Measurements from ENCODE around the gene CCL5. TPM values are rescaled to one million over a fixed set of nuclear protein-coding genes. Genes with fewer than 3 reads are reported as not detected.

The CCL5 gene
- total RNA-seq, 2 experiments from 2014 or later: 35.6 to 40.1 TPM

DNA sequence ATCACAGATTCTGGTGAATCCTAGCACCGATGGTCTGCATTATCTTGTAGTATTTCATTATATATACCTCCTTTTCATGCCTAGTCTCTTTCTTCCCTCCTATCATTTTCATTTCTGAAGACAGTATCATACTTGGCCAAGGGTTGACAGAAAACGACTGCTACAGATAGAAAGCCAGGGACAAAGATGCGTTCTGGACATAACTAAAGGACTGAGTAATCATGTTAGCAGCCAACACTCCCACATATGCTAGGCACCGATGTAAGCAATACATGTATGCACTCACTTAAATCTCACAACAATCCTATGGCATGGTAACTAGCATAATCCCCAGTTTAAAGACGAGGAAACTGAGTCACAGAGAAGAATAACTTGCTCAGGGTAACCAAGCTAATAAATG lies 27.5 kb upstream of the CCL5 start:
- Mint-ChIP-seq H3K36me3 (ENCODE audit: low read depth) (no peaks in the 10 kb centered on the region), H3K9me3 (no peaks in the 10 kb centered on the region), H3K4me1 (ENCODE audit: low read depth) (no peaks in the 10 kb centered on the region), H3K27ac (no peak overlapping the region), H3K27me3 (no peaks in the 10 kb centered on the region), H3K4me3 (no peak overlapping the region)
- H3K4me1 ChIP-seq (ENCODE audit: insufficient read depth, low read length): peaks cover 12% of the 10 kb centered on the region
- no peaks in the 10 kb centered on the region for H3K36me3 ChIP-seq (ENCODE audit: insufficient read depth, low read length)
- ChIA-PET POLR2A (interaction anchor here (0.9 to 1.6 kb wide), 2 partner anchors 37 to 58 kb away, joined by 3 read pairs; no protein-coding TSS in a partner anchor), CTCF (no interaction called here)
- intact Hi-C loops (cut with DNase I, micrococcal nuclease): no loop called here
- ATAC-seq (ENCODE audit: poor library complexity) (no peak), DNase-seq (no peak)
- no peak overlapping the region for H3K4me3 ChIP-seq (ENCODE audit: low read length)
- H3K27ac ChIP-seq (ENCODE audit: low read depth in 1 of 2, low read length in 2 of 2): no peak overlapping the region
- no peaks in the 10 kb centered on the region for H3K9me3 ChIP-seq (ENCODE audit: control insufficient read depth in 1 of 2, insufficient read depth in 1 of 2, low read length in 2 of 2)
- TF ChIP-seq, protein P1, sequence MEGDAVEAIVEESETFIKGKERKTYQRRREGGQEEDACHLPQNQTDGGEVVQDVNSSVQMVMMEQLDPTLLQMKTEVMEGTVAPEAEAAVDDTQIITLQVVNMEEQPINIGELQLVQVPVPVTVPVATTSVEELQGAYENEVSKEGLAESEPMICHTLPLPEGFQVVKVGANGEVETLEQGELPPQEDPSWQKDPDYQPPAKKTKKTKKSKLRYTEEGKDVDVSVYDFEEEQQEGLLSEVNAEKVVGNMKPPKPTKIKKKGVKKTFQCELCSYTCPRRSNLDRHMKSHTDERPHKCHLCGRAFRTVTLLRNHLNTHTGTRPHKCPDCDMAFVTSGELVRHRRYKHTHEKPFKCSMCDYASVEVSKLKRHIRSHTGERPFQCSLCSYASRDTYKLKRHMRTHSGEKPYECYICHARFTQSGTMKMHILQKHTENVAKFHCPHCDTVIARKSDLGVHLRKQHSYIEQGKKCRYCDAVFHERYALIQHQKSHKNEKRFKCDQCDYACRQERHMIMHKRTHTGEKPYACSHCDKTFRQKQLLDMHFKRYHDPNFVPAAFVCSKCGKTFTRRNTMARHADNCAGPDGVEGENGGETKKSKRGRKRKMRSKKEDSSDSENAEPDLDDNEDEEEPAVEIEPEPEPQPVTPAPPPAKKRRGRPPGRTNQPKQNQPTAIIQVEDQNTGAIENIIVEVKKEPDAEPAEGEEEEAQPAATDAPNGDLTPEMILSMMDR (IDR thresholded peaks at IDR 0.05): no peak
- H3K27me3 ChIP-seq (ENCODE audit: control insufficient read depth in 1 of 2, insufficient read depth in 2 of 2, low read length in 2 of 2): no peaks in the 10 kb centered on the region

DNA sequence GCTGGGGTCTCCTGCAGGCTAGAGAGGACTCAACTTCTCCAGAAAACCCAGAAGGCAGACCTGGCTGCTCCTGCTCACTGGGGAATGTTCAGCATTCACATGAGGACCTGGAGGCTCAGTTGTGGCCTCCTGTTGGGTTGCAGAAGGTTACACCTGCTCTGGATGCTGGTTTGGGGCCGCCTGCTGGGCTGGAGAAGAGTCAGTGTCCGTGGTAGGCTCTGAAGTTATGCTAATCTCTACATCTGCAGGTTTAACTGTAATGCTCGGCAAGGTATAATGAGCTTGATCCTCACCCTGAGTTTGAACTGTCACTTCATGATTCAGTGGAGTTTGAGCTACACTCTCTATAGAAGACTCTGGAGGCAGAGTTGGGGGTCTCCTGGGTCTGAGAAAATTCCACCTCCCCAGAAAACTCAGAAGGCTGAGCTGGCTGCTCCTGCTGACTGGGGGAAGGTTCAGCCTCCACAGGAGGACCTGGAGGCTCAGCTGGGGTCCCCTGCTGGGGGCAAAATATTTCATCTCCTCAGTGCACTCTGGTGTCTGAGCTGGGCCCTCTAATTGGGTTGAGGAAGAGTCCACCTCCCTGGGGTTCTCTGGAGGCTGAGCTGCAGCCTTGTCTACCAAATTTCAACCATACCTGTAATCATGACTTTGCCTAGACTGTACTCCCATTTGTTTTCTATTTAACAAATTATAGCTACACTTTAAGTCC lies 26.9 kb upstream of the CCL5 start:
- no peak overlapping the region for H3K27ac ChIP-seq (ENCODE audit: low read depth in 1 of 2, low read length in 2 of 2)
- no peaks in the 10 kb centered on the region for H3K36me3 ChIP-seq (ENCODE audit: insufficient read depth, low read length)
- Mint-ChIP-seq H3K9me3 (no peaks in the 10 kb centered on the region), H3K27me3 (no peaks in the 10 kb centered on the region), H3K36me3 (ENCODE audit: low read depth) (no peaks in the 10 kb centered on the region), H3K4me1 (ENCODE audit: low read depth) (no peaks in the 10 kb centered on the region), H3K4me3 (no peak overlapping the region), H3K27ac (no peak overlapping the region)
- TF ChIP-seq, protein P1 (IDR thresholded peaks at IDR 0.05): no peak
- CTCF ChIA-PET: no interaction called here
- peaks cover 15% of the 10 kb centered on the region for H3K4me1 ChIP-seq (ENCODE audit: insufficient read depth, low read length)
- H3K9me3 ChIP-seq (ENCODE audit: control insufficient read depth in 1 of 2, insufficient read depth in 1 of 2, low read length in 2 of 2): no peaks in the 10 kb centered on the region
- POLR2A ChIA-PET: interaction anchor here (0.9 to 1.6 kb wide), 2 partner anchors 36 to 57 kb away, joined by 3 read pairs; no protein-coding TSS in a partner anchor
- no peak overlapping the region for H3K4me3 ChIP-seq (ENCODE audit: low read length)
- ATAC-seq (ENCODE audit: poor library complexity) (no peak), DNase-seq (peak in 3 of 14 experiments; percentile 15 to 47 (median 19))
- intact Hi-C loops (cut with DNase I, micrococcal nuclease): no loop called here
- no peaks in the 10 kb centered on the region for H3K27me3 ChIP-seq (ENCODE audit: control insufficient read depth in 1 of 2, insufficient read depth in 2 of 2, low read length in 2 of 2)

DNA sequence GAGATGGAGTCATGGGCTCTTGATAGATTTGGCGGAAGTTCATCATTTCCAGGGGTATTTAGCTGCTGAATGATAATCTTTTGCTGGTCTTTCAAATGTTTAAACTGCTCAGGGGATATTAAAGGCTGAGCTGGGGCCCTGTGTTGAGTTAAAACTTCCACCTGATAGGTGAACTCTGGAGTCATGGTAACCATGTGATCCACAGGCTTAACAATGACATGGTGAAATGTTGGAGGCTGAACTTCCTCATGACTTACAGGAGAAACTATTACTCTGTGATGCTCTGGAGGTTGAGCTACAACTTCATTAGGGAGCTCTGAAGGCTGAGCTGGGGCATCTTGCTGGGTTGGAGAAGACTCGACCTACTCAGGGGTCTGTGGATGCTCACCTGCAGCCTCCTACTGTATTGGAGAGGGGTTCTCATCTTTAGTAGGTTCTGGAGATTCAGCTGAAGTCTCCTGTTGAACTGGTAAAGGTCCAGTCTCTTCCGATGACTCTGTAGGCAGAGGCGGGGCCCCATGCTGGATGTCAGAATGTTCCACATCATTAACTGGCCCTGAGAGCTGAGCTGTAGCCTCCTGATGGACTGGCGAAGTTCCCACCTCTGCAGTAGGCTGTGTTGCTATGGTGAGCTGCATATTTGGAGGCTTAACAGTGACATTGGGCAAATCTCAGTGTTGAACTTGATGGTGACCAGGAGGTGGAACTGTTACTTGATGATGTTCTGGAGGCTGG lies 26.2 kb upstream of the CCL5 start:
- Mint-ChIP-seq H3K27ac (no peak overlapping the region), H3K4me3 (no peak overlapping the region), H3K9me3 (no peaks in the 10 kb centered on the region), H3K4me1 (ENCODE audit: low read depth) (no peaks in the 10 kb centered on the region), H3K27me3 (no peaks in the 10 kb centered on the region), H3K36me3 (ENCODE audit: low read depth) (no peaks in the 10 kb centered on the region)
- POLR2A ChIA-PET: interaction anchor here (0.9 to 1.6 kb wide), 2 partner anchors 35 to 57 kb away, joined by 3 read pairs; no protein-coding TSS in a partner anchor
- H3K27me3 ChIP-seq (ENCODE audit: control insufficient read depth in 1 of 2, insufficient read depth in 2 of 2, low read length in 2 of 2): no peaks in the 10 kb centered on the region
- no peaks in the 10 kb centered on the region for H3K36me3 ChIP-seq (ENCODE audit: insufficient read depth, low read length)
- no peak for ATAC-seq (ENCODE audit: poor library complexity)
- no peaks in the 10 kb centered on the region for H3K9me3 ChIP-seq (ENCODE audit: control insufficient read depth in 1 of 2, insufficient read depth in 1 of 2, low read length in 2 of 2)
- no peak for DNase-seq
- TF ChIP-seq, protein P1 (IDR thresholded peaks at IDR 0.05): no peak
- no peak overlapping the region for H3K4me3 ChIP-seq (ENCODE audit: low read length)
- H3K27ac ChIP-seq (ENCODE audit: low read depth in 1 of 2, low read length in 2 of 2): no peak overlapping the region
- intact Hi-C loops (cut with DNase I, micrococcal nuclease): no loop called here
- CTCF ChIA-PET: no interaction called here
- peaks cover 21% of the 10 kb centered on the region for H3K4me1 ChIP-seq (ENCODE audit: insufficient read depth, low read length)
